ENCODE data around the gene SNIP1.

Gene SNIP1

GRCh38 chr1:37513795-37514349 lies 40.2 kb downstream of the SNIP1 start (continued):
- no peak for TF ChIP-seq ATF2 (tag by site-specific recombination; IDR thresholded peaks at IDR 0.05; ENCODE audit: low read depth)
- TF ChIP-seq ZBTB21 (tag by site-specific recombination; IDR thresholded peaks at IDR 0.05): no peak
- no peak for TF ChIP-seq ZNF837 (tag by site-specific recombination; IDR thresholded peaks at IDR 0.05)
- no peak for TF ChIP-seq ZNF555 (tag by site-specific recombination; conservative IDR thresholded peaks at IDR 0.05)
- TF ChIP-seq ZNF701 (tag by site-specific recombination; IDR thresholded peaks at IDR 0.05): no peak
- TF ChIP-seq BCL6B (tag by site-specific recombination; IDR thresholded peaks at IDR 0.05): no peak
- TF ChIP-seq ZNF48 (tag by site-specific recombination; IDR thresholded peaks at IDR 0.05): no peak
- TF ChIP-seq ZNF626 (tag by site-specific recombination; IDR thresholded peaks at IDR 0.05): no peak
- peak; percentile 67 for TF ChIP-seq PATZ1 (tag by site-specific recombination; IDR thresholded peaks at IDR 0.05)
- no peak for TF ChIP-seq ZNF138 (tag by site-specific recombination; IDR thresholded peaks at IDR 0.05; ENCODE audit: borderline replicate concordance)
- TF ChIP-seq TRIM28 (IDR thresholded peaks at IDR 0.05; ENCODE audit: borderline replicate concordance, low read length): no peak
- TF ChIP-seq ZNF398 (tag by site-specific recombination; IDR thresholded peaks at IDR 0.05): 0 out of 2 replicates have a peak, but pooled peaks have one; percentile 24
- no peak for TF ChIP-seq ZNF175 (tag by site-specific recombination; IDR thresholded peaks at IDR 0.05)
- TF ChIP-seq REPIN1 (tag by site-specific recombination; IDR thresholded peaks at IDR 0.05; ENCODE audit: low read depth): no peak
- no peak for TF ChIP-seq ELK4 (IDR thresholded peaks at IDR 0.05; ENCODE audit: borderline replicate concordance, low read depth, low read length)
- TF ChIP-seq ZNF184 (tag by site-specific recombination; IDR thresholded peaks at IDR 0.05): no peak
- no peak for TF ChIP-seq ZNF155 (tag by site-specific recombination; IDR thresholded peaks at IDR 0.05)
- no peak for TF ChIP-seq ZNF596 (tag by site-specific recombination; IDR thresholded peaks at IDR 0.05)
- peak; percentile 62; the same call in 1 of the 2 replicates for TF ChIP-seq GLIS2 (tag by site-specific recombination; IDR thresholded peaks at IDR 0.05)
- no peak for TF ChIP-seq OSR2 (tag by site-specific recombination; IDR thresholded peaks at IDR 0.05)
- TF ChIP-seq ZIC2 (tag by site-specific recombination; IDR thresholded peaks at IDR 0.05): no peak
- TF ChIP-seq ZNF501 (tag by site-specific recombination; IDR thresholded peaks at IDR 0.05): no peak
- TF ChIP-seq HIC1 (tag by site-specific recombination; IDR thresholded peaks at IDR 0.05): no peak
- TF ChIP-seq ZEB2 (tag by site-specific recombination; IDR thresholded peaks at IDR 0.05): 0 out of 2 replicates have a peak, but pooled peaks have one; percentile 15
- TF ChIP-seq PRDM10 (tag by site-specific recombination; IDR thresholded peaks at IDR 0.05): peak; percentile 84

Measured in HEK293 (cell line).